ENCODE results near the gene BTBD9.

DNA sequence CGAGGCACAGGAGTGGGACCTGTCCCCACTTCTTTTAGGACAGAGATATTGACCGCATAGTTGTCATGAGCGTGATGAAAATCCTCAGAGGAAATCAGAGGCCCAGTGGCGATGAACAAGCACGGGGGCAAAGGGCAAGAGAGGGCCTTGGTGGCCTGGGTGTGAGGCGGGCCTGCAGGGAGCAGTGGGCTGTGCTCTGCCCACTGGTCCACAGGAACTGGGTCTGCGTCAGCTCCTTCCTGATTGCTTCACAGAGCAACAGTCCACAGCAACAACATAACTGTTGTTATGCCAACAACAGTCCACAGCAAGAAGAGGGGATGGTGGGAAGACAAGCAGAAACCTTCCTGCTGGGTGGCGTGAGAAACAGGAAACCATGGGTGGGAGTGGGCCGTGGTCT lies 484.6 kb downstream of the BTBD9 start:
- TF ChIP-seq, protein P1, sequence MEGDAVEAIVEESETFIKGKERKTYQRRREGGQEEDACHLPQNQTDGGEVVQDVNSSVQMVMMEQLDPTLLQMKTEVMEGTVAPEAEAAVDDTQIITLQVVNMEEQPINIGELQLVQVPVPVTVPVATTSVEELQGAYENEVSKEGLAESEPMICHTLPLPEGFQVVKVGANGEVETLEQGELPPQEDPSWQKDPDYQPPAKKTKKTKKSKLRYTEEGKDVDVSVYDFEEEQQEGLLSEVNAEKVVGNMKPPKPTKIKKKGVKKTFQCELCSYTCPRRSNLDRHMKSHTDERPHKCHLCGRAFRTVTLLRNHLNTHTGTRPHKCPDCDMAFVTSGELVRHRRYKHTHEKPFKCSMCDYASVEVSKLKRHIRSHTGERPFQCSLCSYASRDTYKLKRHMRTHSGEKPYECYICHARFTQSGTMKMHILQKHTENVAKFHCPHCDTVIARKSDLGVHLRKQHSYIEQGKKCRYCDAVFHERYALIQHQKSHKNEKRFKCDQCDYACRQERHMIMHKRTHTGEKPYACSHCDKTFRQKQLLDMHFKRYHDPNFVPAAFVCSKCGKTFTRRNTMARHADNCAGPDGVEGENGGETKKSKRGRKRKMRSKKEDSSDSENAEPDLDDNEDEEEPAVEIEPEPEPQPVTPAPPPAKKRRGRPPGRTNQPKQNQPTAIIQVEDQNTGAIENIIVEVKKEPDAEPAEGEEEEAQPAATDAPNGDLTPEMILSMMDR (IDR thresholded peaks at IDR 0.05; ENCODE audit: borderline replicate concordance, extremely low read depth, low read length, poor library complexity, severe bottlenecking): no peak
- no peak for TF ChIP-seq EZH2 (IDR thresholded peaks at IDR 0.05; ENCODE audit: borderline replicate concordance, low read depth, low read length, severe bottlenecking)

Measured in DND-41 (cell line).